Putamen (tissue), 1 donor: ENCODE measurements around the gene SPAG16.
"Not testable (repeated sequence)": the region's sequence is repeated elsewhere in the genome, so short reads cannot be mapped to it uniquely, and the experiment has no call there.

Experiments used
- DNase-seq: peaks from one replicate; pipeline ENCODE4 v3.0.0-alpha.2; 2016; ENCODE audit warnings: low spot score

SPAG16 gene

GRCh38 chr2:213271947-213272346, 12.3 kb upstream of the SPAG16 start:
- no peak for DNase-seq

GRCh38 chr2:213274143-213274542, 10.1 kb upstream of the SPAG16 start:
- DNase-seq = peak; percentile 17

GRCh38 chr2:213275265-213275664, 9.0 kb upstream of the SPAG16 start:
- no peak for DNase-seq

GRCh38 chr2:213277134-213277533, 7.1 kb upstream of the SPAG16 start:
- DNase-seq = not testable (repeated sequence)

- no peak for DNase-seq
Observed at GRCh38 chr2:213279116-213279620, 5.1 kb upstream of the SPAG16 start.

GRCh38 chr2:213279971-213280370, 4.3 kb upstream of the SPAG16 start:
- no peak for DNase-seq

- no peak for DNase-seq
Observed at GRCh38 chr2:213281156-213281555, 3.1 kb upstream of the SPAG16 start.

GRCh38 chr2:213285404-213285803, 1.1 kb downstream of the SPAG16 start:
- DNase-seq = no peak

GRCh38 chr2:213286161-213286560, 1.9 kb downstream of the SPAG16 start:
- DNase-seq = no peak

- no peak for DNase-seq
Observed at GRCh38 chr2:213288913-213289700, 4.8 kb downstream of the SPAG16 start.

GRCh38 chr2:213290501-213290900, 6.2 kb downstream of the SPAG16 start:
- no peak for DNase-seq

- DNase-seq = no peak
Observed at GRCh38 chr2:213296270-213296669, 12.0 kb downstream of the SPAG16 start.

GRCh38 chr2:213306316-213306942, 22.2 kb downstream of the SPAG16 start:
- no peak for DNase-seq

GRCh38 chr2:213315168-213315876, 31.1 kb downstream of the SPAG16 start:
- no peak for DNase-seq

GRCh38 chr2:213316001-213316735, 31.9 kb downstream of the SPAG16 start:
- DNase-seq = no peak

GRCh38 chr2:213317929-213318328, 33.7 kb downstream of the SPAG16 start:
- DNase-seq = no peak

GRCh38 chr2:213320604-213321003, 36.3 kb downstream of the SPAG16 start:
- no peak for DNase-seq

- no peak for DNase-seq
Observed at GRCh38 chr2:213336253-213336770, 52.0 kb downstream of the SPAG16 start.

GRCh38 chr2:213353419-213353818, 69.2 kb downstream of the SPAG16 start:
- no peak for DNase-seq

- DNase-seq = no peak
Observed at GRCh38 chr2:213376644-213377043, 92.4 kb downstream of the SPAG16 start.

GRCh38 chr2:213407027-213407426, 122.8 kb downstream of the SPAG16 start:
- DNase-seq = not testable (repeated sequence)
